Measurements from ENCODE around the gene HYLS1.
"Not testable (repeated sequence)": the region's sequence is repeated elsewhere in the genome, so short reads cannot be mapped to it uniquely, and the experiment has no call there.

HYLS1 gene

GRCh38 chr11:125902927-125903710, 15.7 kb downstream of the HYLS1 start, which contains the start of gene PUS3:
Gene PUS3 (minus strand): TSS chr11:125903206. CDS start chr11:125896284, 6,922 bp downstream.
- peak within 1 kb of the TSS; percentile 11 for H3K27ac ChIP-seq (ENCODE audit: poor library complexity, severe bottlenecking)

GRCh38 chr11:125903711-125904659, 16.5 kb downstream of the HYLS1 start, which contains the start of gene DDX25:
Gene DDX25 (plus strand): TSS chr11:125904508. CDS start chr11:125904518, 10 bp downstream.
- Histone ChIP-seq H3K27me3 (ENCODE audit: insufficient read depth, poor library complexity, severe bottlenecking) (peaks cover 28% of the 10 kb centered on the region), H3K4me3 (ENCODE audit: severe bottlenecking) (no peak within 1 kb of the TSS), H3K9me3 (ENCODE audit: severe bottlenecking) (no peaks in the 10 kb centered on the region), H3K36me3 (ENCODE audit: low read depth) (peaks cover 16% of the 10 kb centered on the region), H3K4me1 (ENCODE audit: insufficient read depth, poor library complexity, severe bottlenecking) (no peaks in the 10 kb centered on the region), H3K27ac (ENCODE audit: poor library complexity, severe bottlenecking) (no peak within 1 kb of the TSS)
- ATAC-seq (ENCODE audit: low read depth) (no peak), DNase-seq (ENCODE audit: low spot score) (no peak)
- TF ChIP-seq, protein P1, sequence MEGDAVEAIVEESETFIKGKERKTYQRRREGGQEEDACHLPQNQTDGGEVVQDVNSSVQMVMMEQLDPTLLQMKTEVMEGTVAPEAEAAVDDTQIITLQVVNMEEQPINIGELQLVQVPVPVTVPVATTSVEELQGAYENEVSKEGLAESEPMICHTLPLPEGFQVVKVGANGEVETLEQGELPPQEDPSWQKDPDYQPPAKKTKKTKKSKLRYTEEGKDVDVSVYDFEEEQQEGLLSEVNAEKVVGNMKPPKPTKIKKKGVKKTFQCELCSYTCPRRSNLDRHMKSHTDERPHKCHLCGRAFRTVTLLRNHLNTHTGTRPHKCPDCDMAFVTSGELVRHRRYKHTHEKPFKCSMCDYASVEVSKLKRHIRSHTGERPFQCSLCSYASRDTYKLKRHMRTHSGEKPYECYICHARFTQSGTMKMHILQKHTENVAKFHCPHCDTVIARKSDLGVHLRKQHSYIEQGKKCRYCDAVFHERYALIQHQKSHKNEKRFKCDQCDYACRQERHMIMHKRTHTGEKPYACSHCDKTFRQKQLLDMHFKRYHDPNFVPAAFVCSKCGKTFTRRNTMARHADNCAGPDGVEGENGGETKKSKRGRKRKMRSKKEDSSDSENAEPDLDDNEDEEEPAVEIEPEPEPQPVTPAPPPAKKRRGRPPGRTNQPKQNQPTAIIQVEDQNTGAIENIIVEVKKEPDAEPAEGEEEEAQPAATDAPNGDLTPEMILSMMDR (IDR thresholded peaks at IDR 0.05; ENCODE audit: poor library complexity, severe bottlenecking): no peak

More at GRCh38 chr11:125902927-125903710, 15.7 kb downstream of the HYLS1 start, which contains the start of gene PUS3:
- no peaks in the 10 kb centered on the region for H3K4me1 ChIP-seq (ENCODE audit: insufficient read depth, poor library complexity, severe bottlenecking)
- DNase-seq (ENCODE audit: low spot score): peak; percentile 87
- H3K36me3 ChIP-seq (ENCODE audit: low read depth): peaks cover 20% of the 10 kb centered on the region
- no peaks in the 10 kb centered on the region for H3K9me3 ChIP-seq (ENCODE audit: severe bottlenecking)
- peak within 1 kb of the TSS; percentile 56 for H3K4me3 ChIP-seq (ENCODE audit: severe bottlenecking)
- TF ChIP-seq, protein P1 (IDR thresholded peaks at IDR 0.05; ENCODE audit: poor library complexity, severe bottlenecking): no peak
- peaks cover 25% of the 10 kb centered on the region for H3K27me3 ChIP-seq (ENCODE audit: insufficient read depth, poor library complexity, severe bottlenecking)
- ATAC-seq (ENCODE audit: low read depth): peak; percentile 93

DNA sequence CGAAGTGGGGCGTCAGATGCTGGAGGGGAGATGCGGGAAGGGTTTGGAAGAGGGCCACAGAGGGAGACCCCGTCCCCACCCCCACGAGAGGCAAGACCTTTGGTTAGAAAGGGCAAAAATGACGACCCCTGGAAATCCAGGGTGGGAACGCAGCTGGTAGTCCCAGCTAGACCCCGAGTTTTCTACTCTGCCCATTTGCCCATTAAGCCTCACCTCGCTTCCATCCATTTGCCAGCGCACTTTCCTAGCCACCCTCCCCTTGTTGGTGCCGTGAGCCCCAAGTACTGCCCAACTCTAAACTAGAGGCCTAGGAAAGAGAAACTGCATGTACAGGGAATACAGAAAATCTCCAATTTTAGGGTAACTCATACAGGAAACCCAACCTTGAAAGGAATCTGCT, 17.2 kb downstream of the HYLS1 start:
- DNase-seq (ENCODE audit: low spot score): no peak
- peaks cover 9% of the 10 kb centered on the region for H3K36me3 ChIP-seq (ENCODE audit: low read depth)
- no peak overlapping the region for H3K27ac ChIP-seq (ENCODE audit: poor library complexity, severe bottlenecking)
- peaks cover 28% of the 10 kb centered on the region for H3K27me3 ChIP-seq (ENCODE audit: insufficient read depth, poor library complexity, severe bottlenecking)
- TF ChIP-seq, protein P1 (IDR thresholded peaks at IDR 0.05; ENCODE audit: poor library complexity, severe bottlenecking): no peak
- no peaks in the 10 kb centered on the region for H3K9me3 ChIP-seq (ENCODE audit: severe bottlenecking)
- ATAC-seq (ENCODE audit: low read depth): no peak
- H3K4me3 ChIP-seq (ENCODE audit: severe bottlenecking): no peak overlapping the region
- H3K4me1 ChIP-seq (ENCODE audit: insufficient read depth, poor library complexity, severe bottlenecking): no peaks in the 10 kb centered on the region

GRCh38 chr11:125910226-125910849, 22.9 kb downstream of the HYLS1 start:
- TF ChIP-seq, protein P1 (IDR thresholded peaks at IDR 0.05; ENCODE audit: poor library complexity, severe bottlenecking): no peak
- H3K4me1 ChIP-seq (ENCODE audit: insufficient read depth, poor library complexity, severe bottlenecking): no peaks in the 10 kb centered on the region
- DNase-seq (ENCODE audit: low spot score) (no peak), ATAC-seq (ENCODE audit: low read depth) (no peak)
- H3K27ac ChIP-seq (ENCODE audit: poor library complexity, severe bottlenecking): no peak overlapping the region
- no peak overlapping the region for H3K4me3 ChIP-seq (ENCODE audit: severe bottlenecking)
- H3K27me3 ChIP-seq (ENCODE audit: insufficient read depth, poor library complexity, severe bottlenecking): peaks cover 8% of the 10 kb centered on the region
- H3K9me3 ChIP-seq (ENCODE audit: severe bottlenecking): no peaks in the 10 kb centered on the region
- no peaks in the 10 kb centered on the region for H3K36me3 ChIP-seq (ENCODE audit: low read depth)

- not testable (repeated sequence) for H3K27ac ChIP-seq (ENCODE audit: poor library complexity, severe bottlenecking); ATAC-seq (ENCODE audit: low read depth); DNase-seq (ENCODE audit: low spot score); H3K27me3 ChIP-seq (ENCODE audit: insufficient read depth, poor library complexity, severe bottlenecking); H3K4me3 ChIP-seq (ENCODE audit: severe bottlenecking); H3K9me3 ChIP-seq (ENCODE audit: severe bottlenecking); H3K36me3 ChIP-seq (ENCODE audit: low read depth); H3K4me1 ChIP-seq (ENCODE audit: insufficient read depth, poor library complexity, severe bottlenecking)
Observed at GRCh38 chr11:125914601-125915000, 27.1 kb downstream of the HYLS1 start.

Data from RWPE2 (cell line).